HCT116 (cell line): Measurements from ENCODE around the gene TMEM14A. TPM values are rescaled to one million over a fixed set of nuclear protein-coding genes. Genes with fewer than 3 reads are reported as not detected.

Source experiments
- ATAC-seq: fragments of 200-7000 bp; cut with Tn5 transposase; 2 replicates; pipeline ENCODE4 v1.9.1; 2020; ENCODE audit warnings: mild to moderate bottlenecking, moderate library complexity
- BruUV-seq: library from RNA; stranded (reverse); fragments of 400-500 nt; replicated peaks from 2 replicates; lab custom pipeline; 2021; lab: Mats Ljungman, UMichigan
- CTCF ChIA-PET: fragments of 300-600 bp; sonication (Branson Sonifier 250); formaldehyde crosslinking; loops from one replicate; lab custom pipeline; 2021; ENCODE audit warnings: antibody characterized with exemption; lab: Charles Lee
- POLR2A ChIA-PET: fragments of 300-600, 350-600 bp; sonication (Branson Sonifier 250); formaldehyde crosslinking; loops from one replicate; lab custom pipeline; 2021; ENCODE audit warnings: antibody characterized with exemption; lab: Charles Lee
- RAD21 ChIA-PET, 2 experiments: fragments of 300-600 bp; sonication (Branson Sonifier 250); formaldehyde crosslinking; loops; one replicate each; lab custom pipeline; 2023; ENCODE audit warnings: low total read pairs in 2 of 2; ENCODE audit not compliant: uncharacterized antibody in 2 of 2, unreplicated experiment in 2 of 2, low non-redundant PET in 1 of 2; lab: Charles Lee
- DNase-seq: peaks from one replicate; pipeline ENCODE4 v3.0.0-alpha.2; 2010; ENCODE audit warnings: low read depth, low spot score
- H2AFZ ChIP-seq: fragments of 200-600 bp; shearing (Covaris generic), sonication (generic); 2 replicates; pipeline ENCODE4 v1.6.1; 2017; ENCODE audit warnings: low read depth, mixed run types, mixed read lengths, antibody characterized with exemption, low read length; ENCODE audit not compliant: poor library complexity, severe bottlenecking
- H3K27ac ChIP-seq: 2 replicates; pipeline ENCODE4 v1.5.1; 2012; ENCODE audit warnings: low read depth, low read length
- H3K27me3 ChIP-seq: fragments of 200-600 bp; sonication (generic); 2 replicates; pipeline ENCODE4 v1.6.1; 2016; ENCODE audit warnings: mixed run types, low read length, mixed read lengths; ENCODE audit not compliant: insufficient read depth
- H3K36me3 ChIP-seq, 2 experiments: fragments of 200-500 bp in 1 of 2; fragments of 200-600 bp in 1 of 2; sonication (Bioruptor generic) in 1 of 2; sonication (generic) in 1 of 2; 2 replicates each; pipeline versions ENCODE4 v1.5.1 to v1.6.1; 2014 to 2016; ENCODE audit warnings: low read length in 2 of 2, inconsistent platforms in 1 of 2, mixed read lengths in 1 of 2, mixed run types in 1 of 2; ENCODE audit not compliant: insufficient read depth in 2 of 2, control insufficient read depth in 1 of 2
- H3K4me1 ChIP-seq, 2 experiments: fragments of 200-600 bp in 1 of 2; sonication (generic) in 1 of 2; 2 replicates each; pipeline versions ENCODE4 v1.5.1 to v1.6.1; 2012 to 2017; ENCODE audit warnings: low read length in 2 of 2, inconsistent platforms in 1 of 2, mild to moderate bottlenecking in 1 of 2, mixed read lengths in 1 of 2, mixed run types in 1 of 2, moderate library complexity in 1 of 2; ENCODE audit not compliant: insufficient read depth in 2 of 2, control insufficient read depth in 1 of 2
- H3K4me2 ChIP-seq: fragments of 200-600 bp; sonication (generic); 2 replicates; pipeline ENCODE4 v1.6.1; 2017; ENCODE audit warnings: mixed run types, low read length, mixed read lengths
- H3K4me3 ChIP-seq, 2 experiments: fragments of 200-600 bp in 1 of 2; sonication (generic) in 1 of 2; replicated peaks in 1 of 2; 2 replicates each; pipeline ENCODE4 v1.5.1; 2011 to 2016; ENCODE audit warnings: low read length in 2 of 2, control low read depth in 1 of 2, low read depth in 1 of 2, mild to moderate bottlenecking in 1 of 2, mixed read lengths in 1 of 2, mixed run types in 1 of 2
- H3K79me2 ChIP-seq: fragments of 200-600 bp; sonication (generic); 2 replicates; pipeline ENCODE4 v1.6.1; 2017; ENCODE audit warnings: mild to moderate bottlenecking, mixed run types, low read length, moderate library complexity, mixed read lengths; ENCODE audit not compliant: insufficient read depth
- H3K9ac ChIP-seq: fragments of 200-600 bp; sonication (generic); 2 replicates; pipeline ENCODE4 v1.6.1; 2016; ENCODE audit warnings: low read length, mixed read lengths
- H3K9me2 ChIP-seq: fragments of 200-600 bp; sonication (generic), shearing (Covaris generic); 2 replicates; pipeline ENCODE4 v1.6.1; 2017; ENCODE audit warnings: mixed run types, mild to moderate bottlenecking, moderate library complexity; ENCODE audit not compliant: insufficient read depth
- H3K9me3 ChIP-seq, 2 experiments: fragments of 200-500 bp in 1 of 2; fragments of 200-600 bp in 1 of 2; sonication (Bioruptor generic) in 1 of 2; sonication (generic) in 1 of 2; 2 replicates each; pipeline ENCODE4 v1.6.1; 2014 to 2017; ENCODE audit warnings: low read length in 2 of 2, mixed read lengths in 2 of 2, inconsistent platforms in 1 of 2, low read depth in 1 of 2, mild to moderate bottlenecking in 1 of 2, mixed run types in 1 of 2, moderate library complexity in 1 of 2; ENCODE audit not compliant: control insufficient read depth in 1 of 2, insufficient read depth in 1 of 2
- H4K20me1 ChIP-seq: fragments of 200-600 bp; sonication (generic), shearing (Covaris generic); 2 replicates; pipeline ENCODE4 v1.6.1; 2017; ENCODE audit warnings: mixed run types, mild to moderate bottlenecking, moderate library complexity; ENCODE audit not compliant: insufficient read depth
- CBX3 ChIP-seq: IDR thresholded peaks from 2 replicates; pipeline ENCODE4 v1.6.1; 2012; ENCODE audit warnings: low read depth
- CEBPB ChIP-seq: IDR thresholded peaks from 2 replicates; pipeline ENCODE4 v1.6.1; 2012; ENCODE audit warnings: low read depth
- EZH2 ChIP-seq: fragments of 200-600 bp; sonication (generic); IDR thresholded peaks from 2 replicates; pipeline ENCODE4 v1.6.1; 2017; ENCODE audit warnings: antibody characterized with exemption, mixed run types
- EZH2phosphoT487 ChIP-seq: fragments of 200-600 bp; IDR thresholded peaks from 2 replicates; pipeline ENCODE4 v1.6.1; 2018; ENCODE audit warnings: antibody characterized with exemption, borderline replicate concordance
- FOSL1 ChIP-seq: IDR thresholded peaks from 2 replicates; pipeline ENCODE4 v1.6.1; 2012; ENCODE audit warnings: low read depth
- JUND ChIP-seq: IDR thresholded peaks from 2 replicates; pipeline ENCODE4 v1.6.1; 2012
- MAX ChIP-seq: IDR thresholded peaks from 2 replicates; pipeline ENCODE4 v1.6.1; 2012
- POLR2A ChIP-seq: IDR thresholded peaks from 2 replicates; pipeline ENCODE4 v1.7.0; 2011; ENCODE audit warnings: borderline replicate concordance; ENCODE audit not compliant: insufficient read depth, insufficient read length; ENCODE audit errors: extremely low read depth
- POLR2AphosphoS5 ChIP-seq: IDR thresholded peaks from 2 replicates; pipeline ENCODE4 v1.6.1; 2011; ENCODE audit warnings: mild to moderate bottlenecking, low read depth, low read length, moderate library complexity
- RAD21 ChIP-seq: IDR thresholded peaks from 2 replicates; pipeline ENCODE4 v1.6.1; 2012; ENCODE audit warnings: low read depth, mild to moderate bottlenecking
- SIN3A ChIP-seq: IDR thresholded peaks from 2 replicates; pipeline ENCODE4 v1.6.1; 2012; ENCODE audit warnings: low read depth
- SP1 ChIP-seq: IDR thresholded peaks from 2 replicates; pipeline ENCODE4 v1.6.1; 2012; ENCODE audit warnings: low read depth
- TCF7L2 ChIP-seq: IDR thresholded peaks from 2 replicates; pipeline ENCODE4 v1.7.0; 2011; ENCODE audit warnings: borderline replicate concordance, inconsistent platforms; ENCODE audit not compliant: insufficient read depth, insufficient read length; ENCODE audit errors: extremely low read depth
- YY1 ChIP-seq: IDR thresholded peaks from 2 replicates; pipeline ENCODE4 v1.6.1; 2011; ENCODE audit warnings: low read length, low read depth, moderate library complexity, mild to moderate bottlenecking; ENCODE audit not compliant: insufficient replicate concordance; ENCODE audit errors: extremely low read depth
- ZFX ChIP-seq: fragments of 450-650 bp; IDR thresholded peaks from 2 replicates; pipeline ENCODE4 v1.6.1; 2017
- ZNF274 ChIP-seq: fragments of 200-500 bp; sonication (Bioruptor generic); IDR thresholded peaks from 2 replicates; pipeline ENCODE4 v1.6.1; 2014; ENCODE audit warnings: mild to moderate bottlenecking, low read depth, low read length, inconsistent platforms
- intact Hi-C: fragments of 100-400 bp; cut with micrococcal nuclease; formaldehyde crosslinking; loops from 2 replicates; pipeline ENCODE4 v1.10.0; 2022
- total RNA-seq: library from RNA; stranded (reverse); gene quantifications from one replicate; pipeline ENCODE4 v1.2.1, GENCODE V29; 2021; ENCODE audit not compliant: unreplicated experiment
- TF ChIP-seq, protein P1 (sequence below): IDR thresholded peaks from 2 replicates; pipeline ENCODE4 v1.6.1; 2012; ENCODE audit warnings: low read depth
- TF ChIP-seq, protein P2 (sequence below), 3 experiments: fragments of 200-600 bp in 1 of 3; sonication (generic) in 1 of 3; IDR thresholded peaks in 2 of 3; conservative IDR thresholded peaks in 1 of 3; 2 replicates each; pipeline ENCODE4 v1.5.1; 2012 to 2017; ENCODE audit warnings: low read depth in 2 of 3, low read length in 2 of 3, antibody characterized with exemption in 1 of 3, borderline replicate concordance in 1 of 3, control low read depth in 1 of 3, mild to moderate bottlenecking in 1 of 3, mixed read lengths in 1 of 3, mixed run types in 1 of 3, moderate library complexity in 1 of 3; ENCODE audit not compliant: insufficient read depth in 1 of 3

The TMEM14A gene
- total RNA-seq, 1 experiment from 2014 or later, result 51.5 TPM

- Histone ChIP-seq H3K9me2 (no peaks in the 10 kb centered on the region), H3K4me3 (no peak overlapping the region), H3K4me1 (no peaks in the 10 kb centered on the region), H3K36me3 (no peaks in the 10 kb centered on the region), H3K9me3 (no peaks in the 10 kb centered on the region), H2AFZ (no peak overlapping the region), H3K9ac (no peak overlapping the region), H3K27me3 (no peaks in the 10 kb centered on the region), H3K27ac (no peak overlapping the region), H3K4me2 (no peak overlapping the region), H4K20me1 (no peaks in the 10 kb centered on the region), H3K79me2 (no peaks in the 10 kb centered on the region)
- ChIA-PET POLR2A (no interaction called here), CTCF (no interaction called here), RAD21 (no interaction called here)
- BruUV-seq, result no TSS peak
- DNase-seq (no peak), ATAC-seq (no peak)
- intact Hi-C loops, result no loop called here
- TF ChIP-seq SP1 (no peak), RAD21 (peak; percentile 23; the same call in 1 of the 2 replicates)
Measured at GRCh38 chr6:52691718-52692117, 20.8 kb downstream of the TMEM14A start.

- intact Hi-C loops, result no loop called here
- Histone ChIP-seq H3K9ac (no peak overlapping the region), H3K4me3 (no peak overlapping the region), H3K79me2 (no peaks in the 10 kb centered on the region)
- ChIA-PET RAD21 (no interaction called here), CTCF (no interaction called here)
- TF ChIP-seq, protein P1, sequence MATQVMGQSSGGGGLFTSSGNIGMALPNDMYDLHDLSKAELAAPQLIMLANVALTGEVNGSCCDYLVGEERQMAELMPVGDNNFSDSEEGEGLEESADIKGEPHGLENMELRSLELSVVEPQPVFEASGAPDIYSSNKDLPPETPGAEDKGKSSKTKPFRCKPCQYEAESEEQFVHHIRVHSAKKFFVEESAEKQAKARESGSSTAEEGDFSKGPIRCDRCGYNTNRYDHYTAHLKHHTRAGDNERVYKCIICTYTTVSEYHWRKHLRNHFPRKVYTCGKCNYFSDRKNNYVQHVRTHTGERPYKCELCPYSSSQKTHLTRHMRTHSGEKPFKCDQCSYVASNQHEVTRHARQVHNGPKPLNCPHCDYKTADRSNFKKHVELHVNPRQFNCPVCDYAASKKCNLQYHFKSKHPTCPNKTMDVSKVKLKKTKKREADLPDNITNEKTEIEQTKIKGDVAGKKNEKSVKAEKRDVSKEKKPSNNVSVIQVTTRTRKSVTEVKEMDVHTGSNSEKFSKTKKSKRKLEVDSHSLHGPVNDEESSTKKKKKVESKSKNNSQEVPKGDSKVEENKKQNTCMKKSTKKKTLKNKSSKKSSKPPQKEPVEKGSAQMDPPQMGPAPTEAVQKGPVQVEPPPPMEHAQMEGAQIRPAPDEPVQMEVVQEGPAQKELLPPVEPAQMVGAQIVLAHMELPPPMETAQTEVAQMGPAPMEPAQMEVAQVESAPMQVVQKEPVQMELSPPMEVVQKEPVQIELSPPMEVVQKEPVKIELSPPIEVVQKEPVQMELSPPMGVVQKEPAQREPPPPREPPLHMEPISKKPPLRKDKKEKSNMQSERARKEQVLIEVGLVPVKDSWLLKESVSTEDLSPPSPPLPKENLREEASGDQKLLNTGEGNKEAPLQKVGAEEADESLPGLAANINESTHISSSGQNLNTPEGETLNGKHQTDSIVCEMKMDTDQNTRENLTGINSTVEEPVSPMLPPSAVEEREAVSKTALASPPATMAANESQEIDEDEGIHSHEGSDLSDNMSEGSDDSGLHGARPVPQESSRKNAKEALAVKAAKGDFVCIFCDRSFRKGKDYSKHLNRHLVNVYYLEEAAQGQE, result no peak
- no peak for TF ChIP-seq FOSL1
- no peak for TF ChIP-seq TCF7L2
- TF ChIP-seq ZFX, result no peak
- no peak for TF ChIP-seq ZNF274
- TF ChIP-seq, protein P2, sequence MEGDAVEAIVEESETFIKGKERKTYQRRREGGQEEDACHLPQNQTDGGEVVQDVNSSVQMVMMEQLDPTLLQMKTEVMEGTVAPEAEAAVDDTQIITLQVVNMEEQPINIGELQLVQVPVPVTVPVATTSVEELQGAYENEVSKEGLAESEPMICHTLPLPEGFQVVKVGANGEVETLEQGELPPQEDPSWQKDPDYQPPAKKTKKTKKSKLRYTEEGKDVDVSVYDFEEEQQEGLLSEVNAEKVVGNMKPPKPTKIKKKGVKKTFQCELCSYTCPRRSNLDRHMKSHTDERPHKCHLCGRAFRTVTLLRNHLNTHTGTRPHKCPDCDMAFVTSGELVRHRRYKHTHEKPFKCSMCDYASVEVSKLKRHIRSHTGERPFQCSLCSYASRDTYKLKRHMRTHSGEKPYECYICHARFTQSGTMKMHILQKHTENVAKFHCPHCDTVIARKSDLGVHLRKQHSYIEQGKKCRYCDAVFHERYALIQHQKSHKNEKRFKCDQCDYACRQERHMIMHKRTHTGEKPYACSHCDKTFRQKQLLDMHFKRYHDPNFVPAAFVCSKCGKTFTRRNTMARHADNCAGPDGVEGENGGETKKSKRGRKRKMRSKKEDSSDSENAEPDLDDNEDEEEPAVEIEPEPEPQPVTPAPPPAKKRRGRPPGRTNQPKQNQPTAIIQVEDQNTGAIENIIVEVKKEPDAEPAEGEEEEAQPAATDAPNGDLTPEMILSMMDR (IDR thresholded peaks at IDR 0.05 in 2 of 3, conservative IDR thresholded peaks at IDR 0.05 in 1 of 3; ENCODE audit: borderline replicate concordance in 1 of 3, insufficient read depth in 1 of 3, low read depth in 2 of 3, low read length in 2 of 3), result no peak
- no peak for TF ChIP-seq YY1
- no peak for TF ChIP-seq RAD21
- TF ChIP-seq JUND, result no peak
- TF ChIP-seq POLR2AphosphoS5, result no peak
- TF ChIP-seq MAX, result no peak
- TF ChIP-seq CBX3, result no peak
- TF ChIP-seq CEBPB, result no peak
- no peak for TF ChIP-seq EZH2
- TF ChIP-seq SIN3A, result no peak
- no peak for TF ChIP-seq POLR2A
- TF ChIP-seq EZH2phosphoT487, result no peak
- TF ChIP-seq, all 23 proteins: peak for 0
- Histone ChIP-seq H3K9me2 (no peaks in the 10 kb centered on the region), H2AFZ (no peak overlapping the region), H4K20me1 (no peaks in the 10 kb centered on the region), H3K27ac (no peak overlapping the region), H3K4me1 (no peaks in the 10 kb centered on the region), H3K27me3 (no peaks in the 10 kb centered on the region), H3K36me3 (no peaks in the 10 kb centered on the region), H3K4me2 (no peak overlapping the region), H3K9me3 (no peaks in the 10 kb centered on the region)
- POLR2A ChIA-PET, result no interaction called here
- BruUV-seq, result no TSS peak
- DNase-seq, result no peak
- no peak for ATAC-seq
Measured at GRCh38 chr6:52693773-52694172, 22.9 kb downstream of the TMEM14A start.
